ENCODE results near the gene TEX22.

The TEX22 gene

DNA sequence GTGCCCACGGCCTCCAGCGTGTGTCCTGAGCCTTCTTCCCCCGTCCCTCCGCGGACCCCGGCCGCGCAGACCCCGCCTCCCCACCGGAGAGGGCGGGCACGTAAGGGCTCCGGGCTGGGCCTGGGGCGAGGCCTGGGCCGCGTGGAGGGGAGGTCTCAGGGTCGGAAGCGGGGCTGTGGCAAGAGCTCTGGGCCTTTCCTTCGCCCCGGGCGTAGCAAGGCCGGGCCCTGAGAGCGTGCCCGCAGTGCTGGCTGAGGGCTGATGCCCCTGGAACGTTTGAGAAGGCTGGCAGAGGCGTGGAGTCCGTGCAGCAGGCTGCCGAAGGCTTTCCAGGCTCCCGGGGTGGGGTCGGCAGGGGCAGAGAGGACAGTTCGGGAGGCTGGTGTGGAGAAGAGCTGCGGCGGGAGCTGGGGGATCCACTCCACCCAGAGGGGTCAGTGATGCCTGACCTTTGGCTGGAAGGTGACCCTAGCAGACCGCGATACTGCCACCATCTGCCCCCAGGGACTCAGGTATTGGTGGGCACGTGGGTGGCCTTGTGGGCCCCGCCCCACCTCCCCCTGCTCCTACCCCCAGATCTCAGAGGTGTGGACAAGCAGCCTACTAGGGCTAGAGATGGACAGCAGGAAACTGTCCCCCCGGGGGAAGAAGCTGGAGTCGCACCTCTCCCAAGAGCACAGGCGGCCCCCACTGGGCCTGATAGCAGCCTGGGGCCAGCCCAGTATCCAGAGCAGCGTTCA, 558 bp downstream of the TEX22 start:
- peak in 1 of 2 donors; percentile 29 for DNase-seq (ENCODE audit: low read depth in 1 of 2, low spot score in 1 of 2)

DNA sequence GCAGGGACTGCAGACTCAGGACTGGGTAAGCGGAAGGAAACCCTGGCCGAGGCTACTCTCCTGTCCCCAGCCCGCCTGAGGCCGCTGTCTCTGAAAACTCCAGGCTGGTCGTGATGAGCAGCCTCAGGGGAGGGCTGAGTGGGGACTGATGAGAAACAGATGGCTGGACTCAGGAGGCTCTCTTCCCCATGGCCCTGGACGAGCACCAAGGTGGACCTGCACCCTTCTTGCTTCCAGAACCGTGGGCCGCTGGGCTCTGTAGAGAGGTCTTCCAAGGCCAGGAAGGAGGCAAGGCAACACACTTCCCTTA, 1.1 kb downstream of the TEX22 start:
- DNase-seq (ENCODE audit: low read depth in 1 of 2, low spot score in 1 of 2): no peak

DNA sequence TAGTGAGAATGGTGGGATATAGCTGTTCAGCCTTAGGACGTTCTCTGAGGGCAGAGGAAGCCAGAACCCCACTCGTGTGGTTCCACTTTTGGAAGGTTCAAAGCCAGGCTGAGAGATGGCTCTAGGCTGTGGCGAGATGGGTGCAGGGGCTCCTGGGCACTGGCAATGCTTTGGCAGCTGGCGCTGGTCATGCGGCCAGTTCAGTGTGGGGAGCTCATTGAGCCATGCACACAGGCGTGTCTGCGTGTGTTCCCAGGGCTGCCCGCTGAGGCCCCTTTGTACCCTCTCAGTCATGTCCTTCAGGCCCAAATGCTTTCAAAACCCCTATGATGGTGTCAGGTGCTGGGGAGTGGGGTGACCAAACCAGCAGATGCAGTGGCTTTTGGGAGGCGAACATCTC, 1.7 kb downstream of the TEX22 start:
- DNase-seq (ENCODE audit: low read depth in 1 of 2, low spot score in 1 of 2): no peak

DNA sequence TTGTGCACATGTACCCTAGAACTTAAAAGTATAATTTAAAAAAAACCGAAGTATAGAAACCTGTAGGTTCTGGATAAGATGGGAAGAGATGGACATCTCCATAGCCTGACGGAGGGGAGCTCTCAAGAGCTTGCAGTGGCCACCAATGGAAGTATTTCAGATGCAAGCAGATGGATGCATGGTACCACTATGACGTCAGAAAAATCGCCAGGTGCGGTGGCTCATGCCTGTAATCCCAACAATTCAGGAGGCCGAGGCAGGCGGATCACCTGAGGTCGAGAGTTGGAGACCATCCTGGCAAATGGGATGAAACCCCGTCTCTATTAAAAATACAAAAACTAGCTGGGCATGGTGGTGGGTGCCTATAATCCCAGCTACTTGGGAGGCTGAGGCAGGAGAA, 3.4 kb downstream of the TEX22 start:
- DNase-seq (ENCODE audit: low read depth in 1 of 2, low spot score in 1 of 2): no peak

DNA sequence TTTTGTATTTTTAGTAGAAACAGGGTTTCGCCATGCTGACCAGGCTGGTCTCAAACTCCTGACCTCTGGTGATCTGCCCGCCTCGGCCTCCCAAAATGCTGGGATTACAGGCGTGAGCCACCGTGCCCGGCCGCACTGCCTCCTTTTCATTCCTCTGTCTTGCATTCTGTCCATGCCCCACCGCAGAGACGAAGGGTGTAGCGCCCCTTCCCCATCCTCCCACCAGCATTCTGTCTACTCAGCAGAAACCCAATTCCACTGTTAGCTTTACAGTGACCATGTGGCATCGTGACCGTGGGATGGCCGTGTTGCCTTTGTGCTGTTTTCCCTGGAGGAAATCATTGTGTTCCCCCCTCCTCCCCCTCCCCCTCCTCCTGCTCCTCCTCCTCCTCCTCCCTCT, 10.3 kb downstream of the TEX22 start:
- DNase-seq (ENCODE audit: low read depth in 1 of 2, low spot score in 1 of 2): no peak

DNA sequence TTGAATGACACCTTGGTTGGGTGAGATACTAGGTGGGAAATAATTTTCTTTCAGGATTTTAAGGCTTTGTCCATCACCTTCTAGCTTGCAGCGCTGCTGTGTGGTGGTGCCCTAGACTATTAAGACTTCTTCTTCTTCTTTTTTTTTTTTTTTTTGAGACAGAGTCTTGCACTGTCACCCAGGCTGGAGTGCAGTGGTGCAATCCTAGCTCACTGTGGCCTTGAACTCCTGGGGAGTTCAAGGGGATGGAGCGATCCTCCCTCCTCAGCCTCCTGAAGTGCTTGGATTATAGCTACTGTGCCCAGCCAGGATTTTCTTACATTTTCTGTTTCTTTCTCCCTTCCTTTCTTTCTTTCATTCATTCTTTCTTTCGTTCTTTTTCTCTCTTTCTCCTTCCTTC, 11.0 kb downstream of the TEX22 start:
- DNase-seq (ENCODE audit: low read depth in 1 of 2, low spot score in 1 of 2): no peak

DNA sequence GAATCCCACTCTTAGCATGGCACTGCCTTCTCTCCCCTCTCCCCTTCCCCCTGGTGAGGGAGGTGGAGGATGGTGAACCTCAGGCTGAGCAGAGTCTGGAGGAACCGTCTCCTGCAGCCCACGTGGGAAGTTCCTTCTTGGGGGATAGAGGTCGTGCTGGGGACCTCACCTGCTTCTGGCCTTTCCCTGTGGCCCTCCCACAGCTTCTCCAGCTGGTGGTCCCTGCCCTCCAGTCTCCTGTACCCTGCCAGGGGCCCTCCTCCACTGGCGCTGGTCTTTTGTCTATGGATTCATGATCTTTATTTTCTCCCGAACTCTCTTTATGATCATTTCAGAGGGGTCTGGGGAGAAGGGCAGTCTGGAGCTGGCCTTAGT, 12.3 kb downstream of the TEX22 start:
- no peak for DNase-seq (ENCODE audit: low read depth in 1 of 2, low spot score in 1 of 2)

DNA sequence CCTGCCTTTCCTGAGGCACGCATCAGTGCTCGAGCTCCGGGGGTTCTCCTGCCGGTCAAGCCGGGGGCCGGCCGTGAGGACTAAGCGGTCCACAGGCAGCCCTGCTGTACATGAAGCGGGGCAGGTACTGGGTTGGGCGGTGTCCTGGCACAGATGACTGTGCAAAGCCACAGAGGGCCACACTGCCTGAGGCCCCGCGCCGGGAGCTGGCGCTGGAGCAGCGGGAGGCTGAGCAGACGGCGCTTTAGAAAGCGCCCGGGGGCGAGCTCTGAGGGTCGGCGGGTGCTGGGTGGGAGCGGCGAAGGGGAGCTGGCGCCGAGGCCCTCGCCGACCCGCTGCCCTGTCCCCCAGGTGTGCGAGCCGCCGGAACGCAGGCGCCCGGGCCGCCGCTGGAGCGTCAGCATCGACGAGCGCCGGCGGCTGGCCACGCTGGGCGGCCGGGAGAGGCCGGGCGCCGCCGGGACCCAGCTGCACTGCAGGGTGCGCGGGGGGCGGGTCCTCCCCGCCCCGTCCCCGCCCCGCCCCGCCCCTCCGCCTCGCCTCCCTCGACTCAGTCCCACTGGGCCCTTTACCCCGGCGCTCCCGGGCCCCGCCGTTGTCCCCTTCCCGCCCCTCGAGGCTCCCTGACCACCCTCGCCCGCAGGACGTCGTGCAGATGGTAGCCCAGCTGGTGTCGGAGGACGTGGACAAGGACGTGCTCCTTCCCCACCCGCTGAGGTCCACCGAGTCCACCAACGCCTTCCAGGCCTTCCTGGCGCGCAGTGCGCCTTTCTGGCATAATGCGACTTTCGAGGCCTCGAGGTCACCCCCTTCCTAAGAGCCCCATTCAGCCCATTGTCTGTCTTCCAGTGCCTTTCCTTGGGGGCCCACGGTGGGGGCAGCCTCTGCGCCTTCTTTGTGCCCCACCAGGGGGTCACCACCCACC, 12.9 kb downstream of the TEX22 start:
- no peak for DNase-seq (ENCODE audit: low read depth in 1 of 2, low spot score in 1 of 2)

DNA sequence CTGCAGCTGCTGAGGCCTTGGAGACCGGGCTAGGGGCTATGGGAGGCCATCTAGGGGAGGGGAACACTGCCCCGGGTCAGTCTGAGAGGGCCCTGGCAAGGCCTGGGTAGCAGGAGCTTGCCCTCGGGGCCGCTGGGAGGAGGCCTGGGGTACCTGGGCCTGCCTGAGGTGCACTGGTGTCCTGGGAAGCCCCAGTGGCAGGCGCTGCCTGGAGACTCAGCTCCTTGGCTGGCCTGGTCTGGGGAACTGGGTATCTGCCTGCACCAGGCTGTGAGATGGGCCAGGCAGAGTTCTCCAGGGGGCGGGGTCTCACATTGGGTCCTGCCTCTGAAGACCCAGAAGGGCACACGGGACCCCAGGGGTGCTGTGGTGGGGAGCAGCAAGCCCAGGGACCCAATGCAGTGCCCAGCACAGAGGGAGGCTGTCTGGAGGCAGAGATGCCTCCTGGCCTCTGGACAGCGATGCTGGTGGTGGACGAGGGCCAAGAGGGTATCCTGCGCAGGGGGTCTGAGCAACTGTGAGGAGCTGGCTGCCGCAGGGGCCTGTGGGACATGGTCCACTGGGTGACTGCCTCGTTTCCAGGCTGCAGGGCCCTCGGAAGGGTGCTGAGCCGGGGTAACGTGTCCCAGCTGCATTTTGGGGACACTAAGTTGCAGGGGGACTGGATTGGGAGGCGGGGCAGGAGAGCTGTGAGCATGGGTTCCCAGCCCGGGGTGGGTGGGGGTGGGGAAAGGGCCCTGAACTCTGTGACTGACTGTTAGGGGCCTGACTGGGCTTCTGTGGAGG, 13.8 kb downstream of the TEX22 start:
- DNase-seq (ENCODE audit: low read depth in 1 of 2, low spot score in 1 of 2): no peak

DNA sequence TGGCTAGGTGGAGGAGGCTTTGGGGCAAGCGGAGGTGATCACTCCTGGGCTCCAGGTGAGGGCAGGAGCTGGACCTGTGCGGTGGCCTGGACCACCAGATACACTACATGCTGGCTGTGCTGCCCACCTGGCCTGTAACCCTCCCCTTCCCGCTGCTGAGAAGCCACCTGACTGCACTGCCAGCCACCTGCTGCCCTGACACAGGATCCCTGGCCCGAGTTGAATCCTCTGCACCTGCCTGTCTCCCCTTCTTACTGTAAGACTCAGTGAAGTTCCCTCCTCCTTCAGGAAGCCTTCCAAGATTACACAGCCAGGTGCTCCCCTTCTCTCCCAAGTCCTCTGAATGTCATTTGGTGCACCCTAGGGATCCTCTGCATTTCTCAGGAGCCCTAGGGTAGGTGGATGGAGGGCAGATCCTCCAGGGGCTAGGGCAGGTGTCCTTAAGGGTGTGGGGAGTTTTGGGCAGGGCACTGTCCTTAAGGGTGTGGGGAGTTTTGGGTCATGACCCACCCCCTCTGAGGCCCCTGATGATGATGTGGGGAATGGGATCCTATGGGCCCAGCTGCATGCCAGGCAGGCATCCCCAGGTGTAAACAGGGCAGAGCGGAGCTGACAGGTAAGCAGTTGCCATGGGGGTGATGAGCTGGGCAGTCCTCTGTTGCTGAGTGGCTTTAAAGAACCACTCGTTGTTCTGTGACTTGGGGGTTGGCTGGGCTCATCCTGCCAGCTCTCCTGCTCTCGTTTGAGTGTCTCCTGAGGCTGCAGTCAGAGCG, 14.6 kb downstream of the TEX22 start:
- no peak for DNase-seq (ENCODE audit: low read depth in 1 of 2, low spot score in 1 of 2)

DNA sequence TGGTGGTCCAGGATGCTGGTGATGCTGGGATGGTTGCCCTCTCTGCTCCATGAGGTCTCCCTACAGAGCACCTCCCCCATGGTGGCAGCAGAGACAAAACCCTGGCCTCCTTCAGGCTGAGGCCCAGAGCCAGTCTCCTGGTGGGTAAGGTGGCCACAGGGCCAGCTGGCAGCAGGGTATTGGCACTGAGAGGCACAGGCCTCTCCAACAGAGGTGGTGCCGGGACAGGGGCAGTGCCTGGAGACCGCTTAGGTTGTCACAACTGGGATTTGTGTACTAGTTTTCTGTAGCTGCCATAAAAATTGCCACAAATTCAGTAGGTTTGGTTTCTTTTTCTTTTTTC, 15.2 kb downstream of the TEX22 start:
- DNase-seq (ENCODE audit: low read depth in 1 of 2, low spot score in 1 of 2): no peak

DNA sequence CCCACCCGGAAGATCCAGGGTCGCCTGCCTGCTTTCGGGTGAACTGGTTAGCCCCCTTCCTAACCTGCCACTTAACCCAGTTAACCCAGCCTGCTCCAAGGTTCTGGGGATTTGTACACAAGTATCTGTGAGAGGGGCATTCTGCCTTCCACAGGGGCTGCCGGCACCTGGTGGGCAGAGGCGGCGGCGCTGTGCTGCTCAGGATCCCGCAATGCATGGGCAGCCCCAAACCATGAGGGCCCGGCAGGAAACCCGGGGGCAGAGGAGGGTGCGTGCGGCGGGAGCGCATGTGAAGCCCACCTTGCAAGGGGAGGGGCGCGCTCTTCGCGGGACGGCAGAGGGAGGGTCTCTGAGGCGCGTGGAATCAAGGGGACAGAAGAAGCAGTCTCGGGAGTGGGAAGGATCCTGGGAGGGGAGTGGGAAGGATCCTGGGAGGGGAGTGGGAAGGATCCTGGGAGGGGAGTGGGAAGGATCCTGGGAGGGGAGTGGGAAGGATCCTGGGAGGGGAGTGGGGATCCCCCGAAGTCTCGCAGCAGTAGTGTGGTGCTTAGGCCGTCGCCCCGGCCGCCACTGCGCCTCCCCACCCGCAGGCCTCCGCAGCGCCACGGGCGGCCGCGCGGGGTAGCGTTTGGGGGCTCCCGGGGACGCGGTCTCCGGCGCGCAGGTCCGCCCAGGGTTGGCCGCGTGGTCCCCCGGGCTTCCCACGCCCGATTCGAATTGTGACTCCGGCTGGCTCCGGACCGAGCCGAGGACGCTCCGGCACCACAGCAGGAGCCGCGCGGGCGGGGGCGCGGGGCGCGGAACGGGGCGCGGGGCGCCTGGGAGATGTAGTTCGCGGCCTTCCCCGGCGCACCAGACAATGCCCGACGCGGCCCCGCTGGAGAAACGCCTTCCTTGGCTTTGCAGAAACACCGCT, 16.4 kb downstream of the TEX22 start:
- peak in 1 of 2 donors; percentile 41 for DNase-seq (ENCODE audit: low read depth in 1 of 2, low spot score in 1 of 2)

DNA sequence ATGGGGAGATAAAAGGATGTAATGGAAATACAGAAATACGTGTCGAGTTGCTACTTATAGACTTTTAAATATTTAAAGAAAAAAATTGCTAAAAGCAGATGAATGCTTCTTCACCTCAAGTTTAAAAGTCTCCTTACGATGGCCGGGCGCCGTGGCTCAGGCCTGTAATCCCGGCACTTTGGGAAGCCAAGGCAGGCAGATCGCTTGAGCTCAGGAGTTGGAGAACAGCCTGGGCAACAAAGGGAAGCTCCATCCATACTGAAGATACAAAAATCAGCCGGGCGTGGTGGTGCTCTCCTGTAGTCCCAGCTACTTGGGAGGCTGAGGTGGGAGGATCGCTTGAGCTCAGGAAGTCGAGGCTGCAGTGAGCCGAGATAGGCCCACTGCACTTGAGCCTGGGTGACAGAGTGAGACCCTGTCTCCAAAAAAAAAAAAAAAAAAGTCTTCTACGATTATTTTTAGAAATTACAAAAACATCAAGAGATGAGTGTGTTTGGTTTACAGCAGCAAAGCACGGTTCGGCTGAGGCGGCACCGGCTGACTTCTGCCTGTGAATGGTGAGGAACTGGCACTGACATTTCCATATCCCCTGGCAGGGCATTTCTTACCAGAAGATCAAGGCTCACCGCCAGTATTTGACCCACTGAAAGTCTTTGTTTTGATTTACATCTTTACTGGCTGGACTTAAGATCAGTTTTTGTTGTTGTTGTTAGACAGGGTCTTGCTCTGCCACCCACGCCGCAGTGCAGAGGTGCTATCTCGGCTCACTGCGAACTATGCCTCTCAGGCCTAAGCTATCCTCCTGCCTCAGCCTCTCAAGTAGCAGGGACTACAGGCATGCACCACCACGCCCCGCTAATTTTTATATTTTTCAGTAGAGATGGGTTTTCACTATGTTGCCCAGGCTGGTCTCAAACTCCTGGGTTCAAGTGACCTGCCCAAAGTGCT, 17.4 kb downstream of the TEX22 start:
- DNase-seq (ENCODE audit: low read depth in 1 of 2, low spot score in 1 of 2): no peak

DNA sequence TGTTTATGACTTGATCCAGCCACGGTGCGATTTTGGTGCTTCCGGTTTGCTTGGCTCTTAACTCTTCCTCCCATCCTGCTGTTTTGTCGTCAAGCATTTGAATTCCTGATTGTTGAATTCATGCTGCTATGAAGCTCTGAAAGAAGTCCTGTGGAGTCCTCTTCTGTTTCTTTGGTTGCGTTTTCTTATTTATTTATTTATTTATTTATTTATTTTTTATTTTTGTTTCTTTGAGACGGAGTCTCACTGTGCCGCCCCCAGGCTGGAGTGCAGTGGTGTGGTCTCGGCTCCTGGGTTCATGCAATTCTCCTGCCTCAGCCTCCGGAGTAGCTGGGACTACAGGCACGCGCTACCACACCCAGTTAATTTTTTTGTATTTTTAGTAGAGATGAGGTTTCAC, 18.3 kb downstream of the TEX22 start:
- no peak for DNase-seq (ENCODE audit: low read depth in 1 of 2, low spot score in 1 of 2)

DNA sequence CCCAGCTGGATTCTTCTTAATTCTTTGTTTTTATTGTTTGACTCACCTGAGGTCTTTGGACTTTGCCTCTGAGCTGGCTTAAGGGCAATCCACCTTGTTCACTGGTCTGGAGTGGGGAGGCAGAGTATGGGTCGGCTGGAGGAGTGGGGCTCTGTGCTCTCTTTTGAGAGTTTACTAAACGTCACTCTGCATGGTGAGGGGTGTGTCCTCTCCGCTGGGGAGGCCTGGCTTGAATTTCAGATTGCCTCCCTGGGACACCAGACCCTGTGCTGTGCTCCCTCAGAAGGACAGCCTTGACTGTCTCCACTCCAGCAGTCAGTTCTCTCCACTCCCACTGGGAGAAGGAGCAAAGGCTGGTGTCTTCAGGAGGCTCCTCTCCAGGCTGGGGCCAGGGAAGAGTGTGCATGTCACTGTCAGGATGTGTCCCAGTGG, 19.4 kb downstream of the TEX22 start:
- no peak for DNase-seq (ENCODE audit: low read depth in 1 of 2, low spot score in 1 of 2)

DNA sequence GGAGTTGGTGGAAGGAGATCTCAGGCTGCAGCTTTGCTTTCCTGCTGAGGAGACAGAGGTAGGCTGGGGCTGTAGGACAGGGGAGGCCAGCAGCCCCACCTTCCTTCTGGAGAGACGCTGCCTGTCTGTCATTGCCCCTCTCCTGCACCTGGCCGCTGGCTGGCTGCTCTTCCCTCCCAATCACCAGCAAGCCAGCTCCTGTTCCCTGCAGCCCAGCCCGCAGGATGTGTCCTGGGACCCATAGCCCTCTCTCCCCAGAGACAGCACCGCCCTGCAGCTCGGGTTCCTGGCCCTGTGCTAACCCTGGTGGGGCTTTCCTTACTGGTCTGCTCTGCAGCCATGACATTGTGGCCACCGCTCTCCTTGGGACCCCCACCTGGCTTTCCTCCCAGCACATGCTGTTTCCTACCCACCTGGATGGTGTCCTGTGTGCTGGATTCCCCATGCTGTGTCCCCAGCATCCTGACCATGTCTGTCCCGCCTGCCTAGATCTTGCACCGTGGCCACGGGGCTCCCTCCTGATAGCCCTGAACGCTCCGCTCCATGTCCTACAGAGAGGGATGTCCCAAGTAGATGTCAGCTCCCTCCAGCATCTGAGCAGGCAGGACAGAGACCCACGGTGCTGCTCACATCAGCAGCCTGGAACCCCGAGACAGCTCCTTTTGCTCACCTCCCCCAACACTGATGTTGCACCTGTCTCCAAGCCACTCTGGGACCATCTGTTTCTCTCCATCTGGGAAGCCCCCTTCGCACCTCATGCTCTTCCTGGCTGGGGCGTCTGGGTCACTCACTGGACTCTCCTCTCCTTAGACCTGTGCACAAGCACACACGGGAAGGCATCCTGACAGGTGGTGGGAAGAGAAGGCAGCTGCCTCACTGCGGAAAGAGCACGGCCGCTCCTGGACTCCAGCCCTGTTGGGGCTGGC, 20.2 kb downstream of the TEX22 start:
- DNase-seq (ENCODE audit: low read depth in 1 of 2, low spot score in 1 of 2): no peak

DNA sequence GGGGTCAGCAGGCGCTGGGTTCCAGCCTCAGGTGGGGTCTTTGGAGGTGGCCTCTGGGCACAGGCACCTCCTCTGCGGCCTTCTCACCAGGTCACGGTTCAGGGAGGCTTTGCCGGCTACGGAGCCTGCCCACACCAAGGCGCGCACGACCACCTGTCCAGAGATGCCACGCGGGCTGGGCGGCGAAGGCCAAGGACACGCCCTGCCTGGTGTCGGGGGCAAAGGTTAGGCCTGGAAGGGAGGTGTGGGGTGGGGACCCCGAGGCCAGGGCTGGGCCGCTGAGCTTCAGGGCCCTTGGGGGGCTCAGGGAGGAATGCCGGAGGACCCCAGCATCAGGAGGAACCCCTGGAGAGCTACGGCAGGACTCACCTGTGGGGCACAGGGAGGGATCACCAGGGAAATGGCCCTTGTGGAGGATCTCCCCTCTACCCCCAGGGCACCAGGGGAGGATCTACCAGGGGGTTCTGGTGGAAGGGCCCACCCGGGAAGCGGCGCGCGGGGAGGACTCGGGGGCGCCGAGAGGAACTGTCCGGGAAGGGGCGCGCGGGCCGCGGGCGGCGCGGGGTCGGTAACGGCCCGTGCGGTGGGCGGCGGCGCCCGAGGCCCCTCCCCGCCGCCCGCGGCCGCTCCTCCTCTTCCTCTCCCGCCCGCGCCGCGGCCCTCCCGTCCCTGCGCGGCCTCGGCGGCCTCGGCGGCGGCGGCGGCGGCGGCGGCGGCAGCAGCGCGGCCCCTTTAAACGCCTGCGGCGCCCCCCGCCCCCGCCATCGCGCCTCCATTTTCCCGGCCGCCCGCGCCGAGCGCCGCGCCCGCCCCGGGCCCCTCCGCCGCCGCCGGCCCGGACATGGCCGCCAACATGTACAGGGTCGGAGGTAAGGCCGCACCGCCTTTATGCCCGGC, 21.1 kb downstream of the TEX22 start, which contains the start of gene MTA1:
TSS of gene MTA1 (plus strand) at position 633 of the 897 bp plus-strand sequence. CDS start at position 842, 209 bp downstream.
- DNase-seq (ENCODE audit: low read depth in 1 of 2, low spot score in 1 of 2): no peak
